ENCODE results near the gene IFNG. TPM values are rescaled to one million over a fixed set of nuclear protein-coding genes. Genes with fewer than 3 reads are reported as not detected.

Gene IFNG
- total and polyA plus RNA-seq, 9 of the 15 experiments (the other 6 are each of a cell fraction or from before 2014, with no cell fraction given), result 0.38 TPM; not detected in 8

DNA sequence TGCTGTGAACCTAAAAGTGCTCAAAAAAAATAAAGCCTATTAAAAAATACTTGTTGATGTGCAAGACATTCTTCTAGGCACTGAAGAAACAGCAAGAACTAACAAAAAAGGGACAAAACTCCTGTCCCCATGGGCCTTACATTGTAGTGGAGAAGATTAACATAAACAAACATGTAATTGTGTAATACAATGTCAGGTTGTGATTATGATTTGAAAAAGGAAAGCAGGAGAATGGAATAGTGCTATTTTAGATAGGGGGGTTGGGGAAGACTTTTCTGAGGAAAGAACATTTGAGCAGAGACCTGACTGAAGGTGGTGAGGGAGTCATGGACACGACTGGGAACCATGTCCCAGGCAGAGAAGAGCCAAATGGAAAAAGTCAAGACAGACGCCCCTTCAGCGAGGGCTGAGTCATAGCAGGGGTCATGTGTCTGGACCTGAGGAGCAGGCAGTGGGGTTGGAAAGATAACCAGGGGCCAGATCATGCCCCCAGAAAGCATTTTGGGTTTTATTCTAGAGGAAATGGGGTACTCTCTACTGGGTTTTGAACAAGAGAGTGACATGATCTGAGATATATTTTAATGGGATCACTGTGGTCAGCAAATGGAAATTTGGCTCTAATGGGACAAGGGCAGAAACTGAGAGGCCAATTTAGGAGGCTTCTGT is 19.4 kb upstream of the IFNG start:
- H2AFZ ChIP-seq (ENCODE audit: low read depth, low read length), result peak overlapping the region; percentile 72
- ChIA-PET CTCF (ENCODE audit: low intra/inter-chr PET ratio) (no interaction called here), POLR2A (interaction anchor here (0.7 kb wide), 1 partner anchor 735 kb away, joined by 3 read pairs; no protein-coding TSS in a partner anchor)
- no peaks in the 10 kb centered on the region for H4K20me1 ChIP-seq (replicated peaks; ENCODE audit: control insufficient read depth, insufficient read depth, low read length)
- H3K27ac ChIP-seq (ENCODE audit: extremely low read depth, low read depth, low read length), result peak overlapping the region; percentile 42; the same call in 1 of the 3 replicates
- no peaks in the 10 kb centered on the region for H3K36me3 ChIP-seq (ENCODE audit: control insufficient read depth, insufficient read depth, low read length)
- peak; percentile 67 for FAIRE-seq
- no peaks in the 10 kb centered on the region for H3K9me1 ChIP-seq (ENCODE audit: control insufficient read depth, insufficient read depth, low read length)
- no peak overlapping the region for H3K9ac ChIP-seq (ENCODE audit: insufficient read depth in 1 of 2, low read depth in 2 of 2, low read length in 2 of 2)
- no peaks in the 10 kb centered on the region; a peak in 1 of 5 replicates for H3K4me1 ChIP-seq (replicated peaks in 1 of 2; ENCODE audit: control insufficient read depth in 2 of 2, insufficient read depth in 2 of 2, low read length in 2 of 2)
- BruUV-seq (replicated peaks), result no TSS peak
- H3K9me3 ChIP-seq (replicated peaks; ENCODE audit: control insufficient read depth, insufficient read depth, low read depth, low read length), result no peaks in the 10 kb centered on the region
- H3K4me2 ChIP-seq (ENCODE audit: insufficient read depth, low read length), result peak overlapping the region; percentile 21; the same call in 1 of the 2 replicates
- no peak overlapping the region for H3K4me3 ChIP-seq
- H3K79me2 ChIP-seq (ENCODE audit: control insufficient read depth, insufficient read depth, low read length), result no peaks in the 10 kb centered on the region
- WGBS (ENCODE audit: insufficient coverage, low coverage, missing lambda C conversion rate), result 0% methylated on average over 3 of the region's 3 CpGs
- DNase-seq (ENCODE audit: extremely low read depth in 1 of 4, low spot score in 3 of 4), result peak in 2 of 4 experiments; percentile 29 to 59
- in situ Hi-C loops (cut with MboI) (no loop called here), intact Hi-C loops (cut with micrococcal nuclease) (no loop called here)
- no peaks in the 10 kb centered on the region; a peak in 1 of 5 replicates for H3K27me3 ChIP-seq (ENCODE audit: control insufficient read depth in 2 of 2, insufficient read depth in 2 of 2, low read length in 2 of 2)
- ATAC-seq, result peak; percentile 83
- peak; percentile 34; the same call in 1 of the 2 replicates for TF ChIP-seq MEF2D (tag; conservative IDR thresholded peaks at IDR 0.05; ENCODE audit: low read depth)
- no peak for TF ChIP-seq EZH2 (IDR thresholded peaks at IDR 0.05; ENCODE audit: borderline replicate concordance, low read depth, low read length)
- no peak for TF ChIP-seq CREBBP (IDR thresholded peaks at IDR 0.05; ENCODE audit: low read depth, low read length)
- TF ChIP-seq, protein P1, sequence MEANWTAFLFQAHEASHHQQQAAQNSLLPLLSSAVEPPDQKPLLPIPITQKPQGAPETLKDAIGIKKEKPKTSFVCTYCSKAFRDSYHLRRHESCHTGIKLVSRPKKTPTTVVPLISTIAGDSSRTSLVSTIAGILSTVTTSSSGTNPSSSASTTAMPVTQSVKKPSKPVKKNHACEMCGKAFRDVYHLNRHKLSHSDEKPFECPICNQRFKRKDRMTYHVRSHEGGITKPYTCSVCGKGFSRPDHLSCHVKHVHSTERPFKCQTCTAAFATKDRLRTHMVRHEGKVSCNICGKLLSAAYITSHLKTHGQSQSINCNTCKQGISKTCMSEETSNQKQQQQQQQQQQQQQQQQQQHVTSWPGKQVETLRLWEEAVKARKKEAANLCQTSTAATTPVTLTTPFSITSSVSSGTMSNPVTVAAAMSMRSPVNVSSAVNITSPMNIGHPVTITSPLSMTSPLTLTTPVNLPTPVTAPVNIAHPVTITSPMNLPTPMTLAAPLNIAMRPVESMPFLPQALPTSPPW (CRISPR knock-in tag; IDR thresholded peaks at IDR 0.05), result no peak
- TF ChIP-seq, protein P2, sequence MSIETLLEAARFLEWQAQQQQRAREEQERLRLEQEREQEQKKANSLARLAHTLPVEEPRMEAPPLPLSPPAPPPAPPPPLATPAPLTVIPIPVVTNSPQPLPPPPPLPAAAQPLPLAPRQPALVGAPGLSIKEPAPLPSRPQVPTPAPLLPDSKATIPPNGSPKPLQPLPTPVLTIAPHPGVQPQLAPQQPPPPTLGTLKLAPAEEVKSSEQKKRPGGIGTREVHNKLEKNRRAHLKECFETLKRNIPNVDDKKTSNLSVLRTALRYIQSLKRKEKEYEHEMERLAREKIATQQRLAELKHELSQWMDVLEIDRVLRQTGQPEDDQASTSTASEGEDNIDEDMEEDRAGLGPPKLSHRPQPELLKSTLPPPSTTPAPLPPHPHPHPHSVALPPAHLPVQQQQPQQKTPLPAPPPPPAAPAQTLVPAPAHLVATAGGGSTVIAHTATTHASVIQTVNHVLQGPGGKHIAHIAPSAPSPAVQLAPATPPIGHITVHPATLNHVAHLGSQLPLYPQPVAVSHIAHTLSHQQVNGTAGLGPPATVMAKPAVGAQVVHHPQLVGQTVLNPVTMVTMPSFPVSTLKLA (conservative IDR thresholded peaks at IDR 0.05), result no peak
- no peak for TF ChIP-seq SAFB (IDR thresholded peaks at IDR 0.05; ENCODE audit: borderline replicate concordance, low read depth, low read length)
- TF ChIP-seq ELF4 (CRISPR knock-in tag; IDR thresholded peaks at IDR 0.05), result 0 out of 2 replicates have a peak, but pooled peaks have one; percentile 53
- TF ChIP-seq MEIS2 (IDR thresholded peaks at IDR 0.05; ENCODE audit: partially characterized antibody), result no peak
- peak; percentile 37; the same call in 1 of the 2 replicates for TF ChIP-seq DDX20 (tag; IDR thresholded peaks at IDR 0.05; ENCODE audit: low read depth)
- TF ChIP-seq, protein P3, sequence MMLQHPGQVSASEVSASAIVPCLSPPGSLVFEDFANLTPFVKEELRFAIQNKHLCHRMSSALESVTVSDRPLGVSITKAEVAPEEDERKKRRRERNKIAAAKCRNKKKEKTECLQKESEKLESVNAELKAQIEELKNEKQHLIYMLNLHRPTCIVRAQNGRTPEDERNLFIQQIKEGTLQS (IDR thresholded peaks at IDR 0.05), result peak; percentile 68
- TF ChIP-seq, protein P3 (CRISPR knock-in tag; conservative IDR thresholded peaks at IDR 0.05), result no peak
- 0 out of 2 replicates have a peak, but pooled peaks have one; percentile 28 for TF ChIP-seq NCOR1 (IDR thresholded peaks at IDR 0.05)
- TF ChIP-seq ZNF584 (CRISPR knock-in tag; IDR thresholded peaks at IDR 0.05; ENCODE audit: low read depth), result peak; percentile 83
- TF ChIP-seq ELF1 (tag; IDR thresholded peaks at IDR 0.05), result peak; percentile 44; the same call in 1 of the 2 replicates
- TF ChIP-seq, protein P4, sequence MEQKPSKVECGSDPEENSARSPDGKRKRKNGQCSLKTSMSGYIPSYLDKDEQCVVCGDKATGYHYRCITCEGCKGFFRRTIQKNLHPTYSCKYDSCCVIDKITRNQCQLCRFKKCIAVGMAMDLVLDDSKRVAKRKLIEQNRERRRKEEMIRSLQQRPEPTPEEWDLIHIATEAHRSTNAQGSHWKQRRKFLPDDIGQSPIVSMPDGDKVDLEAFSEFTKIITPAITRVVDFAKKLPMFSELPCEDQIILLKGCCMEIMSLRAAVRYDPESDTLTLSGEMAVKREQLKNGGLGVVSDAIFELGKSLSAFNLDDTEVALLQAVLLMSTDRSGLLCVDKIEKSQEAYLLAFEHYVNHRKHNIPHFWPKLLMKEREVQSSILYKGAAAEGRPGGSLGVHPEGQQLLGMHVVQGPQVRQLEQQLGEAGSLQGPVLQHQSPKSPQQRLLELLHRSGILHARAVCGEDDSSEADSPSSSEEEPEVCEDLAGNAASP (IDR thresholded peaks at IDR 0.05), result no peak
- no peak; the same call in 1 of the 2 replicates for TF ChIP-seq ZKSCAN8 (CRISPR knock-in tag; IDR thresholded peaks at IDR 0.05)
- no peak for TF ChIP-seq NBN (IDR thresholded peaks at IDR 0.05; ENCODE audit: low read depth)

Data from K562 (cell line).